Mammary epithelial cell (primary cell): Measurements from ENCODE around the gene IL17RA.

Source experiments
- EZH2 ChIP-seq: IDR thresholded peaks from 2 replicates; pipeline ENCODE4 v1.6.1; 2012; ENCODE audit warnings: low read length, inconsistent platforms, borderline replicate concordance
- TF ChIP-seq, protein P1 (sequence below), 2 donors: IDR thresholded peaks in 1 of 2; conservative IDR thresholded peaks in 1 of 2; 2 replicates each; pipeline ENCODE4 v1.5.1; 2011 to 2012; ENCODE audit warnings: inconsistent platforms in 2 of 2, low read length in 2 of 2, mild to moderate bottlenecking in 2 of 2, control low read depth in 1 of 2, low read depth in 1 of 2; ENCODE audit not compliant: insufficient read depth in 1 of 2; ENCODE audit errors: extremely low read depth in 1 of 2

DNA sequence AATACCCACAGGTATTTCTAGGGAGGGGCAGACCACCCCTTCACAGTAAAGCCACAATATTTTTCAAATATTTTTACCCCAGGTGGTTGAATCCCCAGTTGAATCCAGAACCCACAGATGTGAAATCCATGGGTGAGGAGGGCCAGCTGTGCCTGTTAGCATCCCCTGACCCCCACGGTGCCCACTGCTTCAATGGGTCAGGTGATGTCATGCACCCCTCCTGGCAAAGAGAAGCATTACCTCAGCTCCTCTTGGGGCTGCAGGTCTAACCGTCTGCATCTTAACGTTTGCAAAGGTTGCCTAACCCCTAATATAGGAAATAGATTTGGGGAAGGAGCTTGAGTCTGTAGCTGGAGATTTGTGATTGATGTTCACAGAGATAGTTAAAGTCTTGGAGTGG is 24.7 kb upstream of the IL17RA start:
- TF ChIP-seq, protein P1, sequence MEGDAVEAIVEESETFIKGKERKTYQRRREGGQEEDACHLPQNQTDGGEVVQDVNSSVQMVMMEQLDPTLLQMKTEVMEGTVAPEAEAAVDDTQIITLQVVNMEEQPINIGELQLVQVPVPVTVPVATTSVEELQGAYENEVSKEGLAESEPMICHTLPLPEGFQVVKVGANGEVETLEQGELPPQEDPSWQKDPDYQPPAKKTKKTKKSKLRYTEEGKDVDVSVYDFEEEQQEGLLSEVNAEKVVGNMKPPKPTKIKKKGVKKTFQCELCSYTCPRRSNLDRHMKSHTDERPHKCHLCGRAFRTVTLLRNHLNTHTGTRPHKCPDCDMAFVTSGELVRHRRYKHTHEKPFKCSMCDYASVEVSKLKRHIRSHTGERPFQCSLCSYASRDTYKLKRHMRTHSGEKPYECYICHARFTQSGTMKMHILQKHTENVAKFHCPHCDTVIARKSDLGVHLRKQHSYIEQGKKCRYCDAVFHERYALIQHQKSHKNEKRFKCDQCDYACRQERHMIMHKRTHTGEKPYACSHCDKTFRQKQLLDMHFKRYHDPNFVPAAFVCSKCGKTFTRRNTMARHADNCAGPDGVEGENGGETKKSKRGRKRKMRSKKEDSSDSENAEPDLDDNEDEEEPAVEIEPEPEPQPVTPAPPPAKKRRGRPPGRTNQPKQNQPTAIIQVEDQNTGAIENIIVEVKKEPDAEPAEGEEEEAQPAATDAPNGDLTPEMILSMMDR (conservative IDR thresholded peaks at IDR 0.05 in 1 of 2, IDR thresholded peaks at IDR 0.05 in 1 of 2; ENCODE audit: extremely low read depth in 1 of 2, insufficient read depth in 1 of 2, low read depth in 1 of 2, low read length in 2 of 2): no peak
- TF ChIP-seq EZH2: no peak
